ENCODE data around the gene BANP.

Gene BANP

GRCh38 chr16:87924041-87924810, 27.0 kb upstream of the BANP start:
- Histone ChIP-seq H3K27ac (no peak overlapping the region), H3K4me3 (no peak overlapping the region)
- TF ChIP-seq CTCF (IDR thresholded peaks at IDR 0.05): no peak
- no peak for DNase-seq (ENCODE audit: low spot score)

- no peak for DNase-seq (ENCODE audit: low spot score)
- TF ChIP-seq CTCF (IDR thresholded peaks at IDR 0.05): no peak
- no peak overlapping the region for H3K27ac ChIP-seq
- H3K4me3 ChIP-seq: no peak overlapping the region
These were observed 26.2 kb upstream of the BANP start for GRCh38 chr16:87924811-87925670.

GRCh38 chr16:87926246-87927194, 24.7 kb upstream of the BANP start:
- no peak for DNase-seq (ENCODE audit: low spot score)
- H3K27ac ChIP-seq: no peak overlapping the region
- no peak for TF ChIP-seq CTCF (IDR thresholded peaks at IDR 0.05)
- no peak overlapping the region for H3K4me3 ChIP-seq

- H3K27ac ChIP-seq: no peak overlapping the region
- no peak for TF ChIP-seq CTCF (IDR thresholded peaks at IDR 0.05)
- DNase-seq (ENCODE audit: low spot score): no peak
- no peak overlapping the region for H3K4me3 ChIP-seq
These were observed 24.1 kb upstream of the BANP start for GRCh38 chr16:87927195-87927562.

GRCh38 chr16:87929986-87930385, 21.2 kb upstream of the BANP start:
- H3K27ac ChIP-seq: no peak overlapping the region
- no peak overlapping the region for H3K4me3 ChIP-seq
- no peak for TF ChIP-seq CTCF (IDR thresholded peaks at IDR 0.05)
- no peak for DNase-seq (ENCODE audit: low spot score)

DNA sequence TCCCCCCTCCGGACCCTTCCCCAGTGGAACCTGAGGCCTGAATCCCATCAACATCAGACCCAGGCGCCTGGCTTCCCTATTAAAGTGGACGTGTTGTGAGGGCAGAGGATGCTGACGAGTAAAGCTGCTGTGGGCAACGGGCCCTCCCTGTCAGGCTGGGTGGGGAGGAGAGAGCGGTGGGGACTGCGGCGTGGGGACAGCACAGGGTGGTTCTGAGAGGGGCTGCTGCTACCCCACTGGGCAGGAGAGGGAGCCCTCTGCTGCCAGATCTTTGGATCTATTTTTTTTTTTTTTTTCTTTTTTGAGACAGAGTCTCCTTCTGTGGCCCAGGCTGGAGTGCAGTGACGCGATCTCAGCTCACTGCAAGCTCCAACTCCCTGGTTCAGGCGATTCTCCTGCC, 20.8 kb upstream of the BANP start:
- no peak for TF ChIP-seq CTCF (IDR thresholded peaks at IDR 0.05)
- H3K27ac ChIP-seq: no peak overlapping the region
- no peak for DNase-seq (ENCODE audit: low spot score)
- no peak overlapping the region for H3K4me3 ChIP-seq

All from coronary artery (tissue), 2 donors.